Lower leg skin (tissue), 4 donors: ENCODE measurements around the gene MAIP1. TPM values are rescaled to one million over a fixed set of nuclear protein-coding genes. Genes with fewer than 3 reads are reported as not detected.

Experiments used
- DNase-seq, 2 donors: peaks; one replicate each; pipeline ENCODE4 v3.0.0-alpha.2; 2019; ENCODE audit warnings: low spot score in 2 of 2
- H3K4me3 ChIP-seq: fragments of 200-600 bp; sonication (generic); 2 replicates; pipeline ENCODE4 v1.5.1; 2017; ENCODE audit warnings: mild to moderate bottlenecking, low read depth; ENCODE audit not compliant: poor library complexity, severe bottlenecking
- CTCF ChIP-seq, 3 donors: fragments of 450-650 bp; IDR thresholded peaks; one replicate each; pipeline ENCODE4 v1.5.1; 2016; ENCODE audit warnings: antibody characterized with exemption in 3 of 3, mild to moderate bottlenecking in 3 of 3, moderate library complexity in 2 of 3
- POLR2A ChIP-seq, 2 donors: fragments of 450-650 bp; IDR thresholded peaks; one replicate each; pipeline ENCODE4 v1.6.1; 2016 to 2017; ENCODE audit warnings: antibody characterized with exemption in 2 of 2, mild to moderate bottlenecking in 1 of 2, moderate library complexity in 1 of 2
- WGBS, 2 donors: methylation state at CpG; one replicate each; pipeline ENCODE4 v1.1.5; 2018; 5-methylcytosine and 5-hydroxymethylcytosine counted together
- intact Hi-C: fragments of 100-400 bp; cut with DNase I; formaldehyde crosslinking; loops from one replicate; pipeline ENCODE4 v1.15.0; 2023; ENCODE audit warnings: low total_unique reads
- total RNA-seq, 4 donors: library from RNA; depleted of rRNA; stranded (reverse); fragments of >200 nt; gene quantifications; one replicate each; pipeline ENCODE4 v1.1.0, GENCODE V29; 2016

The MAIP1 gene
- total RNA-seq, 4 donors from 2014 or later, result 20.9 to 23.7 (median 22.3) TPM

DNA sequence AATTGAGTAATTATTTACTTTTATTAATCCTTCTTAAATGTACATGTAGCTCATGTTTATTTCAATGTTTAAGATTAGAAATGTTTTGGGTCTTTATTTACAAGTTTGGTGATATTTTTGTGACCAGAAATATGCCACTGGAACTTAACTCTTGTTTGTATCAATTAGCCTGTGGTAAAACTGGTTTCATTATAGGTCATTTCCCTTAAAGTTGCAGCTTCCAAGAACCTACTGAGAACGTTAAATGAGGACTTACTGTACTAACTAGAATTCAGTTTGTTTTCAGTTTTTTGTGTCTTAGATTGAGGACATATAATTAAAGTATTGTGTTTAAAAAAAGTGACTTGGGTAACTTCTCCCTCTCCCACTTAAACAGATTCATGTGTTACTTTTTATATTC is 4.4 kb upstream of the MAIP1 start:
- 56 to 67% methylated on average over 1 of the region's 1 CpG for WGBS, 2 donors
- DNase-seq, result no peak
- TF ChIP-seq CTCF (IDR thresholded peaks at IDR 0.05) (no peak), POLR2A (IDR thresholded peaks at IDR 0.05) (no peak)
- intact Hi-C loops, result no loop called here
- H3K4me3 ChIP-seq, result no peak overlapping the region

GRCh38 chr2:199955007-199955338 is 409 bp upstream of the MAIP1 start:
- H3K4me3 ChIP-seq, result peak overlapping the region; percentile 100
- DNase-seq, result no peak
- intact Hi-C loops, result no loop called here
- no peak for TF ChIP-seq CTCF (IDR thresholded peaks at IDR 0.05)
- TF ChIP-seq POLR2A (IDR thresholded peaks at IDR 0.05), result no peak
- WGBS, 2 donors, result 0 to 1% methylated on average over 13 of the region's 13 CpGs

DNA sequence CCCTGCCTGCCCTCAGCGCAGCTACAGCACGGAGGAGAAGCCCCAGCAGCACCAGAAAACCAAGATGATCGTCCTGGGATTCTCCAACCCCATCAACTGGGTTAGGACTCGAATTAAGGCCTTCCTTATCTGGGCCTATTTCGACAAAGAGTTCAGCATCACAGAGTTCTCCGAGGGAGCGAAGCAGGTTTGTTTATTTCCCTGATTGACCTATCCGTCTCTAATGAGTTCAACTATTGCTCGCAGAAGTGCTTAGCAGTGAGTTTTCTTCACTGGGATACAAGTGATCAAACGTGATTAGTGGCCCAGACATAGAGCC is 639 bp downstream of the MAIP1 start:
- no peak for TF ChIP-seq POLR2A (IDR thresholded peaks at IDR 0.05)
- no peak for TF ChIP-seq CTCF (IDR thresholded peaks at IDR 0.05)
- WGBS, 2 donors, result 0% methylated on average over 10 of the region's 10 CpGs
- peak overlapping the region; percentile 100 for H3K4me3 ChIP-seq
- intact Hi-C loops, result no loop called here
- no peak for DNase-seq

- intact Hi-C loops, result no loop called here
- WGBS, 2 donors, result 87 to 92% methylated on average over 4 of the region's 4 CpGs
- TF ChIP-seq CTCF (IDR thresholded peaks at IDR 0.05), result no peak
- no peak for TF ChIP-seq POLR2A (IDR thresholded peaks at IDR 0.05)
- no peak overlapping the region for H3K4me3 ChIP-seq
- no peak for DNase-seq
Measured at GRCh38 chr2:199958014-199958413, 2.6 kb downstream of the MAIP1 start.

DNA sequence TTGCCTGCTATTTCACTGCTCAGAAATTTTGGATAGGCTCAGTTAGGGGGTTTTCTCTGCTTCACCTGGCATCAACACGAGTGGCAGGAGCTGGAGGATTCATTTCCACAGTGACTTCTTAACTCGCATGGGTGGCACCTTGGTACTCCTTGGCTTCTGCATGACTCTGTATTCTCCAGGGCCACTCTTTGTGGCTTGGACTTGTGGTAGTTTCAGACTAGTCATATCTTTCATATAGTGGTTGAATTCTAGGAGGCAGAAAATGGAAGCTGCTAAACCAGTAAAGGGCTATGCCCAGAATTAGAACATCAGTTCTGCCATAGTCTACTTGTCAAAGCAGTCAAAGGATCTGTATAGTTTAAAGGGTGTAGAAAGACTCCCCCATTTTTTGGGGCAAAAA is 6.8 kb downstream of the MAIP1 start:
- 92 to 100% methylated on average over 2 of the region's 2 CpGs for WGBS, 2 donors
- no peak for DNase-seq
- no peak overlapping the region for H3K4me3 ChIP-seq
- TF ChIP-seq POLR2A (IDR thresholded peaks at IDR 0.05) (no peak), CTCF (IDR thresholded peaks at IDR 0.05) (no peak)
- intact Hi-C loops, result no loop called here

DNA sequence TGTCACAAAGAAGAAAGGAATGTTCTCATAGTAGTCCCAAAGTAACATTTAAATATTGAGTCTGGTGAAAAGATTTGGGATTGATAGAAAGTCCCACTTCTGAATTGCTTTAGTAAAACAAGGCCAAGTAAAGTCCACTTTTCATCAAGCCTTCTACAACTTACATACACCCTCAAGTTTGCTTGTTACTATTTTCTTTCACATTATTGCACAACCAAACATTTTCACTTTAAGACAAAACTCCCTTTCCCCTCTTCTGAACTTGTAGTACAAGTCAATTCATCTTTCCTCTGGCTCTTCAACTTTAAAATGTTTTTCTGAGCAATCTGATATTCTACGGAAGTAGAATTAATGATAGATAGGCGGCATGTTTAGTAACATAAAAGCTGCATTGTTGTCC is 11.0 kb downstream of the MAIP1 start:
- intact Hi-C loops, result no loop called here
- WGBS, 2 donors, result 80 to 81% methylated on average over 2 of the region's 2 CpGs
- no peak for DNase-seq
- no peak overlapping the region for H3K4me3 ChIP-seq
- TF ChIP-seq POLR2A (IDR thresholded peaks at IDR 0.05), result no peak
- TF ChIP-seq CTCF (IDR thresholded peaks at IDR 0.05), result no peak
